GM23338 (cell line): ENCODE measurements around the gene RSRC1.

Experiments used
- EZH2 ChIP-seq: fragments of 200-600 bp; sonication (generic); IDR thresholded peaks from one replicate; pipeline ENCODE4 v1.8.0; 2017; ENCODE audit warnings: antibody characterized with exemption, mild to moderate bottlenecking, low read depth; ENCODE audit not compliant: unreplicated experiment
- POLR2AphosphoS5 ChIP-seq: IDR thresholded peaks from 2 replicates; pipeline ENCODE4 v1.6.1; 2016; ENCODE audit warnings: antibody characterized with exemption, low read depth

DNA sequence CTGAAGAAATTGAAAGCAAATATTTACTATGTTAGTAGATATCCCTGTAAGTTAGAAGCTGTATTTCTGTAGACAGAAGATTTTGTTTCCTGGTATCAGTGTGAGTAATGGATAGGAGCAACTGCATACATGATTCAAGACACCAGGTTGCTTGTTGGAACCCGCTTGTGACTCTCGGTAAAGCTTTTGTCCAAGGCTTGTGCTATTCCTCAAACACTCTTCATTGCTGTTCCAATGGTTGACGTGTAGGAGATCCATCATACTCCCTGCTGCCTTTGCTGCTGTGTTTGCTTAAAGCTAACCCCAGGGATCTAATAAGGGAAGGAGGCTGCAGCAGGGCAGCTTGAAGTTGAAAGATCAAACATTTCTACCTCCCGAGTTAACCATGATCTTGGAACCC lies 160.1 kb downstream of the RSRC1 start:
- TF ChIP-seq POLR2AphosphoS5 = no peak
- TF ChIP-seq EZH2 = no peak
